Measurements from ENCODE around the gene APOD.
"Not testable (repeated sequence)": the region's sequence is repeated elsewhere in the genome, so short reads cannot be mapped to it uniquely, and the experiment has no call there.

DNA sequence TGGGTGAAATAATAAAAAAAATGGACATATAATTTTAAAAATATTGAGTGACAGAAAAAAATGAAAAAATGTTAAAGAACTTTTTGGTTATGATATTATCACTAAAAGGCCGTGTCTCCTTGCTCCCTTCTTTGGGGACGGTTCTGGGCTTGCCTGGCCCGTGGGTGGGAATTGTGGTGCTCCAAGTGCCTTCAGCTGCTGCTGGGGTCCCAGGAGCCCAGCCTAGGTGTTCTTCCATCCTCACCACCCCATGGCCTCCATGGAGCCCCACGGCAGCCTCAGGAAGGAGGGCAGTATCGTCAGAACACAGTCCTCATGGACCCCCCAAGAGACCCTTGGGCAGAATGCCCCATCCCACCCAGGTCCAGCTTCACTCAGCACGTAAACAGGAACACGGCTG, 45.9 kb upstream of the APOD start:
- TF ChIP-seq MAZ (CRISPR knock-in tag; conservative IDR thresholded peaks at IDR 0.05 in 1 of 2, IDR thresholded peaks at IDR 0.05 in 1 of 2); SRSF1 (IDR thresholded peaks at IDR 0.05; ENCODE audit: low read depth, low read length); CHD2 (IDR thresholded peaks at IDR 0.05; ENCODE audit: low read depth, low read length); POLR2AphosphoS5 (IDR thresholded peaks at IDR 0.05; ENCODE audit: control insufficient read depth, insufficient read depth, low read depth, low read length); ZNF561 (CRISPR knock-in tag; conservative IDR thresholded peaks at IDR 0.05); U2AF2 (optimal IDR thresholded peaks at IDR 0.05; ENCODE audit: low read depth, low read length); BACH1 (tag; IDR thresholded peaks at IDR 0.05); ZNF23 (CRISPR knock-in tag; IDR thresholded peaks at IDR 0.05); MAFF (IDR thresholded peaks at IDR 0.05; ENCODE audit: low read length); EP300 (IDR thresholded peaks at IDR 0.05; ENCODE audit: low read length): not testable (repeated sequence)
